Left renal cortex interstitium (tissue), 4 donors: ENCODE results near the gene PACS1. TPM values are rescaled to one million over a fixed set of nuclear protein-coding genes. Genes with fewer than 3 reads are reported as not detected.
"Not testable (repeated sequence)": the region's sequence is repeated elsewhere in the genome, so short reads cannot be mapped to it uniquely, and the experiment has no call there.

Source experiments
- DNase-seq, 4 donors: peaks; one replicate each; pipeline ENCODE4 v3.0.0-alpha.2; 2013; ENCODE audit warnings: low read depth in 4 of 4, low spot score in 2 of 4, missing footprints in 1 of 4
- polyA plus RNA-seq, 4 donors: library from polyadenylated mRNA; unstranded; fragments of 120-200 nt; gene quantifications; one replicate each; pipeline ENCODE4 v1.2.1, GENCODE V29; 2013; ENCODE audit not compliant: insufficient read length in 4 of 4

Gene PACS1
- polyA plus RNA-seq, 4 donors: 38.5 to 57.0 (median 50.4) TPM

DNA sequence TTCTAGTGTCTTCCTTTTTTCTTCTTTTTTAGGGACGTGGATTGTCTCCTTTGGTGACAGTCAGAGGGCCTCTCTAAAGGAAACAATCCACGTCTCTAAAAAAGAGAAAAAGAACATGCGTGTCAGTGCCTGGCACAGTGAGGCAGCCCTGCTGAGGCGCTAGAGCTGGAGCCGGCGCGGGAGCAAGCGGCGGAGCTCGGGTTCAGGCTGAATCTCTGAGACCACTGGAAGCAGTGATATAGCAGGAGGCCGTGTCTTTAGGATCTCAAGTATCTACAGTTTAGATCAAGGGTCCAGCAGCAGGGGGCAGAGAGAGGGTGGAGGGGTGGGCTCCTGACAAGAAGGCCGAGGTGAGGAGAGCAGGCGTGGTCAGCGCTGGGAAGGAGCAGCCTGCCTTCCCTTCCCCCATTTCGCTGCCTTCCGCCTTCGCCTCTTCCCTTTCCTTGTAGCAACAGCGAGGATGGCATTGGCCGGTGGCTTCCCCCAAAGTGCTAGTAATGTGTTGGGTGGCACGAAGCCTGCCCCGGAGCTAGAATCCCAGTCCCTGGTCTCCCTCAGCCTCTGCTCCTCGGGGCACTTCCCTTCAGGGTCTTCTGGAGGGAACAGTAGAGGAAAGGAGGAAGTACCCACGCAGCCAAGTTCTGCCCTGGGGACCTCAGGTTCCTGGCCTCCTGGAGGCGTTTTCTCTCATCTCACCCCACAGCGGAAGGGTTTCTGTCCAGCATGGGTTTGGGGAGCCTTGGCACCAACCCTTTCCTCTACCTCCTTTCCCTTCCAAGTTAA, 170.1 kb downstream of the PACS1 start:
- no peak for DNase-seq

DNA sequence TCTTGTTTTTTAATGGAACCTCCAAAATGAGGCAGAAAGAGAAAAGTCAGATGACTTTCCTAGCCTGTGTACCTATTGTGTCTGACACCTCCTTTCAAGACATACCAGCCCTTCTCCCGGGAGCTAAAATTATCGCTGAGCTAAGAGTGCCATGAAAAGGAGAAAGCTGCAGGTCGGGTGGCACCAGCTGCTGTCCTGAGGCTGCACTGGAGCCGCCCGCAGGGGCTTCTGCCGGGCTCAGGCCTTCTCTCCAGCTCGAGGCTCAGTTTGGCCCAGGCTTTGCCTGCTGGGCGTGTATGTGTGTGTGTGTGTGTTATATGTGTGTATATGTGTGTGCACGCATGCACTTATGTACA, 170.7 kb downstream of the PACS1 start:
- DNase-seq: no peak

DNA sequence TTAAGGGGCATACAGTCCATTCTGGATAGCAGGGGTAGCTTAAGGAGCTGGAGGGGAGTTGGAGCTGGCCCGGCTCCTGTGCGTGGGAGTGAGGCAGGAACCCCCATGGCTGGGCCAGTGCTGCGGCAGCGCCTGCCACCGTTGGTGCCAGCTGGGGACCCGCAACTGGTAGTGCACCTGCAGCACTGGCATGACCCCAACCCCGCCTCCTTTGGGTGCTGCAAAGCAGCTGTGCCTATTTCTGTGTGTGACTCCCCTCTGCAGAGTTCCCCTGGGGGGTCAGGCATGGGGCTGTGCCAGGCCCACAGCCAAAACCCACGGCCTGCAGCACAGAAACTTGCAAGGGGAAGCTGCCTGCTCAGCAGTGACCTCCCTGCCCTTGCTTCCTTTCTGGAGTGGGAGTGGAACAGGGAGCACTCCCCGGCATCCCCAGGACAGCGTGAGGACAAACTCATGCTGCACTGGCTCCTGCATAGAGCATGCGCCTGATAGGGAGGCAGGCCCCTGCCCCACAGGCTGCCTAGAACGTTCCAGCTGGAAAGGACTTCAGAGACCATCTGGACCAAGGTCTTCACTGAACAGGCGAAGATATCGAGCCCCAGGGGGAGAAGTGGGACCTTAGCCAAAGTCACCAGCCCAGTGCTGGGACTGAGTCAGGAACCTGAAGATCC, 172.2 kb downstream of the PACS1 start:
- no peak for DNase-seq

DNA sequence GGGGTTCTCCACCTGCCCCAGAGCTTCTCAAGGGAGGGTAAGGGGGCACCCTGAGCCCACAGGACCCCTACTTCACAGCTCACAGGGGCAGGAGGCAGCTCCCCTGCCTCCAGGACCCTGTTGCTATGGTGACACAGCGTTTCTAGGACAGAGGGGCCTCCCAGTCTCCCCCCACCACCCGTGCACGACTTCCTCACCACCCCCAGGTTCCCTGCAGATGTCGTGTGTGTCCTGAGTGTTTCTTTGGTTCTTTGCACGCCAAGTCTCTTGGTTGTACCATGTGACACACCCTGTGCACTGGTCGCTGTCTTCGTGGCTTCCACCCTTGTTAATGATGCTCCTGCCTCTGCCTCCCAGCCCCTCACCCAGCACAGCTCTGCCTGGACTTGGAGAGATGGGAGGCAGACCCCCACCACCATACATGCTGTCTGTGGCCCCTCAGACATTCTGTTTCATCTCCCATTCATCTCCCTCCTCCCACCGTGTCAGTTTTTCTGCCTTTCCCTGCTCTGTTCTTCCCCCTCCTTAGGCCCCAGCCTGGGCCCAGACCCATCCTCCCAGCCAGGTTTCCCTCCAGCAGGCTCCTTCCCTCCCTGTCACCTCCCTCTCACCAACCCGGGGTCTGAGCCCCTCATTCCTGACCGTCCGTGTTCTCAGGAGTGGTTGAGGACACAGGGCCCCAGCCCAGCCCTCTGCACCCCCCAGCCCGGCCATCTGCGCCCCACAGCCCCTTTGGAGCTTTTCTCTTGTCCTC, 173.9 kb downstream of the PACS1 start:
- no peak for DNase-seq

DNA sequence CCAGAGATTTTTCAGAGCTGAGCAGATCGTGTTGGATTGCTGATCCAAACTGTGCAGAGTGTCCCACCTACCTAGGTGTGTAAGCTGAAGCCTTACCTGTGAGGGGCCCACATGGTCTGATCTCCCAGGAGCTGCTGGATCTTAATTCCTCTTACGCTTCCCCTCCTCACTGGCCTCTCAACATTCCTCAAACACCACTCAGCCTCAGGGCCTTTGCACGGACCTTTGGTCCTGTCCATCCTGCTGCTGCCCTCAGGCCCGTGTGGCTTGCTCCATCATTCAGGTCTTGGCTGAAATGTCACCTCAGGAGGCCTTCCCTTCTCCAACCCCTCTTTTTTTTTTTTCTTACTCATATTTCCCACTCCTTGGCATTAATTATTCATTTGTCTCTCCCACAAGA, 177.2 kb downstream of the PACS1 start:
- DNase-seq: no peak

DNA sequence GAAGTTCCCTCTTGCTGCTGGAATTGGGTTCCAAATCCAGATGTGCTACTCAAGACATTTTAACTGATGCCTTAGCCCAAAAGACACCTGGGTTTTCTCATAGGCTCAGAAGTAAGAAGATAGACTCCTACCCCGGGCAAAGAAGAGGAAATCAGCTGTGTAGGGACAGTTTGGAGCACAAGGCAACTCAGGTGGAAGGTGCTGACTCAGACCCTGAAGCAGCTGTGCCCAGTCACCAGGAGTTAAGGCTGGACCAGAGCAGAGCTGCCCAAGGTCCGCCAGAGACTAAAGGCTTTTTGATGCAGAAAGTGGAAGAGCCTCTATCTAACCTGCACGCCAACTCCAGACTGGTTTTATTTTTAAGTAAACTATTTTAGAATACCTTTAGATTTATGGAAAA, 177.7 kb downstream of the PACS1 start:
- DNase-seq: no peak

DNA sequence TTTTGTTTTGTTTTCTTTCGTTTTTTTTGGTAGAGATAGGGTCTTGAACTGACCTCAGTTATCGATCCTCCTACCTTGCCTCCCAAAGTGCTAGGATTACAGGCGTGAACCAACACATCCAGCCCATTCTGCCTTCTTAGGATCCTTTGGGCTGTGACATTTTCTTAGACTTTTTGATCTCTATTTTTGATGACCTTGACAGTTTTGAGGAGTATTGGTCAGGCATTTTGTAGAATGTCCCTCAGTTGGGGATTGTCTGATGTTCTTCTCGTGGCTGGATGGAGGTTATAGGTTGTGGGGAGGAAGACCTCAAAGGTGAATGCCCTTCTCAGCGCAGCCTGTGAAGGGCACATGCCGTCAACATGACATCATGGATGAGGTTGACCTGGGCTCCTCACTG, 178.8 kb downstream of the PACS1 start:
- no peak for DNase-seq

DNA sequence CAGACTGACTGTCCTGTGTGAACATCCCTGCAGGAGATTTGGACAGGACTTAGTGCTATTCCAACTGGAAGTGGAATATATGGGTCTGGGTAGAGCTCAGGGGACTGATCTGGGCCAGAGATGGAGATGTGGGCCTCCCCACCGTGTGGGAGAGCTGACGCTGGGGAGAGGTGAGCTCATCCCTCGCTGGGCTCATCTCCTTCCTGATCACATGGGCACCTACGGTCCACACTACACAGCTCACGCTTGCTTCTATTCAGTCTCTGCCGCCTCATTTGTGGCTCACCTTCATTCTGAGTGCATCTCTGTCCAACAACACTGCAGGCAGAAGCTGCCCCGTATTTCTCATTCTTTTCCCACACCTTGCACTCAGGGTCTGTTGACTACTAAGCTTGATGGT, 181.7 kb downstream of the PACS1 start:
- no peak for DNase-seq

DNA sequence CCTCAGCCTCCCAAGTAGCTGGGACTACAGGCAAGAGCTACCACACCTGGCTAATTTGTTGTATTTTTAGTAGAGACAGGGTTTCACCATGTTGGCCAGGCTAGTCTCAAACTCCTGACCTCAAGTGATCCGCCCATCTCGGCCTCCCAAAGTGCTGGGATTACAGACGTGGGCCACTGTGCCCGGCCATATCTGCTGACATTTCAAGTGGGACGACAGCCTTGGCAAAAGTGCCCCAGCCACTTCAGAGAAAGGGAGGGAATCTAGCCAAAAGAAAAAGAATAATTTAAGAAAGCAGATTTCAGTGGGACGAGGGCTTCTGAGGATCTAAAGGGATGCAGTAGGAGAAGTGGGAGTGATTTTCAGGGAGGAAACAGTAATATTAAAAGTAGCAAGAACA, 183.0 kb downstream of the PACS1 start:
- DNase-seq: not testable (repeated sequence)

DNA sequence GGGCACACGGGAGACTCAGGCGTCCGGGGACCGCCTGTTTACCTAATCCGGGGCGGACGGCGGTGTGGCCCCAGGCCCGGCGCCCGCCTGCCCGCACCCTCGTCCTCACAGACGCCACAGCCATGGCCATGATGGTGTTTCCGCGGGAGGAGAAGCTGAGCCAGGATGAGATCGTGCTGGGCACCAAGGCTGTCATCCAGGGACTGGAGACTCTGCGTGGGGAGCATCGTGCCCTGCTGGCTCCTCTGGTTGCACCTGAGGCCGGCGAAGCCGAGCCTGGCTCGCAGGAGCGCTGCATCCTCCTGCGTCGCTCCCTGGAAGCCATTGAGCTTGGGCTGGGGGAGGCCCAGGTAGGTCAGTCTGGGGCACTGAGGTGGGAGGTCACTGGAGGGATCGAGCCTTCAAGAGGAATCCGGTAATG, 188.4 kb downstream of the PACS1 start:
- DNase-seq: no peak

DNA sequence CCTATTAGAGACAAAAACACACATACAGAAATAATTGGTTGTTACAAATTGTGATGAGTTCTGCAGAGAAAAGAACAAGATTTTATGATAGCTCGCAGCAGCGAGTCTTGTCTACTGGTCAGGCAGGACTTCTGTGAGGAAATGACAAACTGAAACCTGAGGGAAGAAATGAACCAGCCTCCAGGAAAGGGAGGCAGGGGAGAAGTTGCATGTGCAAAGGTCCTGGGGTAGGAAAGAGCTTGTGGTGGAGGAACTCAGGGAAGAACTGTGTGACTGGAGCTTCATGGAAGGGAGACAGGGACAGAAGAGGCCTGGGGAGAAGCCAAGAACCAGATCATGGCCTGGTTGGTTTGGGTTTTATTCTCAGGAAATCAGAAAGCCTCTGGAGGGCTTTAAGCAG, 189.2 kb downstream of the PACS1 start:
- DNase-seq: no peak

DNA sequence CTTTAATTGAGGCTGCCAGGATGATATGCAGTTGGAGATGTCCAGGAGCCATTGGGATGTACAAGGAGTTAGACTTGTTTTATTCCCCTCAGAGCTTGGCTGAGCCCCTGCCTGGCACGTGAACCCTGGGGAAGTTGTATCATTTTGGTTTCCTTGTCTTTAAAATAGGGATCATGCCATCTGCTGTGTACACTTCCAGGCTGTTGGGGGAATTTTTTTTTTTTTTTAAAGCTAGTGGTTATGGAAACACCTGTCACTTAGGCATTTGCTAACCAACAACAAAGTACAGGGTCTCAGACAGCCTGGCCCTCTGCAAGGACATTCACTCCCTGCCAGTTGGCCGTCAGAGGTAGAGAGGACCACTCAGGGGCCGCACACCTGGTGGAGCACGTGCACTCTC, 189.9 kb downstream of the PACS1 start:
- DNase-seq: no peak

DNA sequence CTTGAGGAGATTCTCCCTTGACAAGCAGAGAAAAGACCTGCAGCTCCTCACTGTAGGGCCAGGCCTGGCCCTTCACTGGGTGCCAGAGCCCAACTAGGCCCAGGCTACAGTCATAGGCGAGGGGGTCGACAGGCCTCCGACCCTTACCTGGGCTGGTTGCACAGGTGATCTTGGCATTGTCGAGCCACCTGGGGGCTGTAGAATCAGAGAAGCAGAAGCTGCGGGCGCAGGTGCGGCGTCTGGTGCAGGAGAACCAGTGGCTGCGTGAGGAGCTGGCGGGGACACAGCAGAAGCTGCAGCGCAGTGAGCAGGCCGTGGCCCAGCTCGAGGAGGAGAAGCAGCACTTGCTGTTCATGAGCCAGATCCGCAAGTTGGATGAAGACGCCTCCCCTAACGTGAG, 191.5 kb downstream of the PACS1 start:
- DNase-seq: no peak

DNA sequence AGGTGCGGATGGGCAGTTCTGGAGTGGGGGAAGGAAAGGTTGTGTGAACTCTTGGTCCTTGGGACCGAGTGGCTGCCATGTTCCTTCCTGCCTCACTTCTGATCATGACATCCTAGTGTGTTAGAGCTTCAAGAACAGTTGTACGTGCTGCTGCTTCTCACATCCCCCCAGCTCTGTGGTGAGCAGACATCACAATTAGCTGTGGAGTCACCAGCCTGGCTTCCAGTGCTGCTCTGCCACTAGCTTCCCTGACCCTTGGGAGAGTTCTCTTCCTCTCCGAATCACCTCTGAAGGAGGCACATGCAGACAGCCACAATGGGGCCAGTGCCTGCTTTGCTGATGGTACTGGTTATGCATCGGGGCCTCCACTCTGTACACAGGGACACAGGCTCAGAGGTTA, 192.1 kb downstream of the PACS1 start:
- DNase-seq: no peak

DNA sequence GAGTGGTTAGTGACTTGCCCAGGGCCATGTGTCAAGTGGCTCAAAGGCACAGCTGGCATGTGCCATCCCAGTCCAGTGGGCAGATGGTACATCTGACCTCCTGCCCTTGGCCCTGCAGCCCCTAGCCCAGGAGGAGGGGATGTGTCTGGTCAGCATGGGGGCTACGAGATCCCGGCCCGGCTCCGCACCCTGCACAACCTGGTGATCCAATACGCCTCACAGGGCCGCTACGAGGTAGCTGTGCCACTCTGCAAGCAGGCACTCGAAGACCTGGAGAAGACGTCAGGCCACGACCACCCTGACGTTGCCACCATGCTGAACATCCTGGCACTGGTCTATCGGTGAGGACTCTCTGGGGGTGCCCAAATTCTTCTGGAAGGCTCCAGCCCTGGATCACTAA, 192.6 kb downstream of the PACS1 start:
- no peak for DNase-seq

DNA sequence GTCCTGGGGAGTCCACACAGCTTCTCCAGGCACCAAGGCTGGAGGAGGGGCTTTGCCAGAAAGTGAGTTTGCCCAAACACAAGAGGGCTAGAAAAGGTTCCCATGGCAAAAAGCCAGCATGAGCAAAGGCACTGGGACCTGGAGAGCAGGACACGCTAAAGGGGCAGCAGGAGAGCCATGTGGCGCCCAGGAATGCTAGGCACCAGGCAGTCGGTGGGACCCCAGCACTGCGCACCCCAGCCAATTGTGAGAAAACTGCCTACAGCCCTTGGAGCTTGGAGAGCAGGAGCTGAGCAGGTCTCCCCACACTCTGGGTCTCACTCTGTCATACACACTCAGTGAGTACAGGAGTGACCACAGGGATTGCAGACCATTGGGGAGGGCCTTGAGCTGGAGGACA, 193.2 kb downstream of the PACS1 start:
- no peak for DNase-seq

DNA sequence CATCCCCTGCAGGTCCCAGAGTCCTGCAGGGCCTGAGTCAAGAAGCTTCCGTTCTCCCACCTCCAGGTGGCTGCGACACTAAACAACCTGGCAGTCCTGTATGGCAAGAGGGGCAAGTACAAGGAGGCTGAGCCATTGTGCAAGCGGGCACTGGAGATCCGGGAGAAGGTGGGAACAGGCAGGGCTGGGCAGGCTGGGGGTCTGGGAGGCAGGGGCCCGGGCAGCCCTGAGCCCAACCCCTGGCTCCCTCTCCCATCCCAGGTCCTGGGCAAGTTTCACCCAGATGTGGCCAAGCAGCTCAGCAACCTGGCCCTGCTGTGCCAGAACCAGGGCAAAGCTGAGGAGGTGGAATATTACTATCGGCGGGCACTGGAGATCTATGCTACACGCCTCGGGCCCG, 193.7 kb downstream of the PACS1 start:
- no peak for DNase-seq

DNA sequence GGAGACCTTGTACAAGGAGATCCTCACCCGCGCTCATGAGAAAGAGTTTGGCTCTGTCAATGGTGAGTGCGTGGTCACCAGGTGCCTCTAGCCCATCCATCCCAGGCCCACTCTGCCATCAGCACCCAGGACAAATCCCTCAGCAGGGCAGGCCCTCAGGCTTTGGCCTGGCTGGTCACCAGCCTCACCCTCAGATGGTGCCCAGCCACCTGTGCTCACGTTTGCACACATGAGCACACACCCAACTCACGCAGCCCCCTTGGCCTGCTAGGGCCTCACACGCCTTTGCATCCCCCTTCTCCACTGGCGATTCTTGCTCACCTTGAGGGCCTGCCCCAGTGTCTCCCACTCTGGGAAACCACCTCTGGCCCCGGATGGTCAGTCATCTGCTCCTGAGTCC, 194.3 kb downstream of the PACS1 start:
- no peak for DNase-seq

DNA sequence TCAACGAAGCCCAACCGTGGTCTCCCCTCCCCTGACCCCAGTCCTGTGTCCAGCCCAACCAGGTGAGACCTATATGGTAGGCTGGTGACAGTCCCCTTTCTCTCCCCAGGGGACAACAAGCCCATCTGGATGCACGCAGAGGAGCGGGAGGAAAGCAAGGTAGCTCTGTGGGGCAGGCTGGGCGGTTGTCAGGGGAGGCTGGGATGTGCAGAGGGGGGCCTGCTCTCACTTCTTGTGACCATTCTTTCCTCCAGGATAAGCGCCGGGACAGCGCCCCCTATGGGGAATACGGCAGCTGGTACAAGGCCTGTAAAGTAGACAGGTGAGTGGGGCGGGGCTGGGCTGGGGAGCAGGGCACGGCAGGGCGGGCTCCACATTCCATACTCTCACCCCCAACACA, 194.8 kb downstream of the PACS1 start:
- DNase-seq: no peak

DNA sequence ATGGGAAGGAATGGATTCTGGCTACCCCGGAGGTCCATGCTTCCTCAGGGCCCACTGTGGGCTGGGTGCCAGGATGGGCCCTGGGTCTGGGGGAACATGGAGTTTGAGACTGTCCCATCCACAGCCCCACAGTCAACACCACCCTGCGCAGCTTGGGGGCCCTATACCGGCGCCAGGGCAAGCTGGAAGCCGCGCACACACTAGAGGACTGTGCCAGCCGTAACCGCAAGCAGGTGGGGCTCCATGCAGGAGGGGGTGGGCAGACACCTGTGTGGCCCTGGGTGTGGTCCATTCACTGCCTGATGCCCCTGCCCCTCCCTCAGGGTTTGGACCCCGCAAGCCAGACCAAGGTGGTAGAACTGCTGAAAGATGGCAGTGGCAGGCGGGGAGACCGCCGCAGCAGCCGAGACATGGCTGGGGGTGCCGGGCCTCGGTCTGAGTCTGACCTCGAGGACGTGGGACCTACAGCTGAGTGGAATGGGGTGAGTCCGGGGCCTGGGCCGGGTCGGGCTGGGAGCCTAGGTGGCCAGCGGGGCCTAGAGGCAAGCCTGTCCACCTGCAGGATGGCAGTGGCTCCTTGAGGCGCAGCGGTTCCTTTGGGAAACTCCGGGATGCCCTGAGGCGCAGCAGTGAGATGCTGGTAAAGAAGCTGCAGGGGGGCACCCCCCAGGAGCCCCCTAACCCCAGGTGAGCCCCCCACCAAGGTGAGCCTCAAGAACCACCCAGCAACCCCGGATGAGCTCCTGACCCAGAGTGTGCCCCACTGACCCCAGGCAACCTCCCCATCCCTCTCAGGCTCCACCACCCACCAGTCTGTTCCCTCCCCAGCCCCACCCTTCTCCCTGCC, 195.7 kb downstream of the PACS1 start:
- no peak for DNase-seq
